ENCODE measurements around the gene NDUFAF3. TPM values are rescaled to one million over a fixed set of nuclear protein-coding genes. Genes with fewer than 3 reads are reported as not detected.
A peak's percentile ranks its signal among the peaks of the same experiment; 100 is the strongest.

The NDUFAF3 gene
- total and polyA plus RNA-seq, 2 of the 4 experiments (the other 2 are of a cell fraction): 26.5 to 112 TPM

DNA sequence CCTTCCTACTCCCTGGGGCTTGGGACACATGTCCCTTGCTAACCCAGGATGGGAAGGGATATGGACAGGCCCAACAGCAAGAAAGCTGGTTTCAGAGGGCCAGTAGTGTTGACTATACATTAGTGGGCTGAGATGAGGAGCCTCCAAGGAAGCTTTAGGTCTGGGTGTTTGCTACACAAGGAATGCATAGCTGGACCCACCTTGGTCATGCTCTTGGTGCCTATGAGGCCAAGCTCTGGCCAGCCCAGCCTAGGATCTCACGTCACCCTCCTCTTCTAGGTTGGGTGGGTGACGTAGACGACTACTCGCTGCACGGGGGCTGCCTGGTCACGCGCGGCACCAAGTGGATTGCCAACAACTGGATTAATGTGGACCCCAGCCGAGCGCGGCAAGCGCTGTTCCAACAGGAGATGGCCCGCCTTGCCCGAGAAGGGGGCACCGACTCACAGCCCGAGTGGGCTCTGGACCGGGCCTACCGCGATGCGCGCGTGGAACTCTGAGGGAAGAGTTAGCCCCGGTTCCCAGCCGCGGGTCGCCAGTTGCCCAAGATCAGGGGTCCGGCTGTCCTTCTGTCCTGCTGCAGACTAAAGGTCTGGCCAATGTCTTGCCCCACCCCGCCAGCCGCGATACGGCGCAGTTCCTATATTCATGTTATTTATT, 15.4 kb upstream of the NDUFAF3 start:
- H3K4me2 ChIP-seq (ENCODE audit: low read depth, low read length): peak overlapping the region; percentile 71
- H2BK5ac ChIP-seq (ENCODE audit: low read depth, low read length, poor library complexity, severe bottlenecking): peak overlapping the region; percentile 37
- H2AK5ac ChIP-seq (ENCODE audit: low read depth, low read length): peak overlapping the region; percentile 87
- intact Hi-C loops (cut with micrococcal nuclease): loop anchor here (2.0 kb wide), 1 partner anchor 18 kb away; no protein-coding TSS in a partner anchor
- peak overlapping the region; percentile 14; the same call in 1 of the 2 replicates for H3K18ac ChIP-seq (ENCODE audit: low read depth, low read length)
- no peak overlapping the region; the same call in 2 of the 3 replicates for H2BK15ac ChIP-seq (ENCODE audit: low read depth, low read length)
- peak overlapping the region; percentile 88 for H3K4ac ChIP-seq (ENCODE audit: low read depth, low read length)
- ChIA-PET CTCF (interaction anchor here (0.6 to 1.5 kb wide), 5 partner anchors 16 to 87 kb away, joined by 3 to 10 read pairs (median 5); partner anchors contain the start of genes NDUFAF3 and QRICH1), POLR2A (ENCODE audit: unreplicated experiment) (interaction anchor here (0.6 to 2.5 kb wide), 7 partner anchors 8 to 114 kb away, joined by 3 to 13 read pairs (median 3); partner anchors contain the start of genes DALRD3, IMPDH2, P4HTM and USP19)
- WGBS, 2 experiments (ENCODE audit: extremely low coverage in 2 of 2, insufficient read length in 1 of 2): 3% methylated on average over 9 of the region's 32 CpGs; no CpG with 5 or more reads in 1 of the 2 experiments
- dilution Hi-C loops (cut with HindIII; ENCODE audit: low sequenced_read_pairs, unreplicated experiment): no loop called here
- peak overlapping the region; percentile 88 for H3K14ac ChIP-seq (replicated peaks; ENCODE audit: low read depth, low read length)
- peak overlapping the region; percentile 58 for H4K91ac ChIP-seq (ENCODE audit: insufficient read depth, low read depth, low read length)
- ATAC-seq (ENCODE audit: low read depth) (peak; percentile 0), DNase-seq (peak; percentile 63)
- H3K9ac ChIP-seq (ENCODE audit: low read depth, low read length): peak overlapping the region; percentile 84
- H2BK20ac ChIP-seq (ENCODE audit: low read depth, low read length): no peak overlapping the region
- peaks cover 22% of the 10 kb centered on the region for H4K20me1 ChIP-seq (ENCODE audit: insufficient read depth, low read length)
- peak overlapping the region; percentile 53 for H4K5ac ChIP-seq (ENCODE audit: low read depth, low read length)
- H2AFZ ChIP-seq (replicated peaks; ENCODE audit: low read length, poor library complexity): peak overlapping the region; percentile 95
- H3K23ac ChIP-seq (ENCODE audit: low read depth, low read length): peak overlapping the region; percentile 91
- H3K36me3 ChIP-seq (ENCODE audit: control insufficient read depth, insufficient read depth, low read length): peaks cover 4% of the 10 kb centered on the region
- H2AK9ac ChIP-seq (replicated peaks; ENCODE audit: low read depth, low read length, poor library complexity): peak overlapping the region; percentile 99
- no peaks in the 10 kb centered on the region for H3K9me3 ChIP-seq (ENCODE audit: control insufficient read depth, insufficient read depth, low read length)
- H4K8ac ChIP-seq (ENCODE audit: low read depth in 2 of 2, low read length in 2 of 2): peak overlapping the region; percentile 83 to 98
- peak overlapping the region; percentile 53 for H3K56ac ChIP-seq (ENCODE audit: extremely low read depth, insufficient read depth, low read length)
- TF ChIP-seq MXI1 (IDR thresholded peaks at IDR 0.05; ENCODE audit: borderline replicate concordance, low read depth, low read length) (no peak; the same call in 1 of the 2 replicates), BHLHE40 (IDR thresholded peaks at IDR 0.05; ENCODE audit: low read depth, low read length) (peak; percentile 68), POLR2A (IDR thresholded peaks at IDR 0.05; ENCODE audit: low read depth, low read length) (no peak), MAFK (IDR thresholded peaks at IDR 0.05; ENCODE audit: low read depth, low read length) (no peak), MAZ (IDR thresholded peaks at IDR 0.05; ENCODE audit: borderline replicate concordance, low read depth, low read length) (peak; percentile 40; the same call in 1 of the 2 replicates), RFX5 (IDR thresholded peaks at IDR 0.05; ENCODE audit: low read depth, low read length) (no peak), RAD21 (IDR thresholded peaks at IDR 0.05; ENCODE audit: low read length) (no peak), FOS (IDR thresholded peaks at IDR 0.05; ENCODE audit: low read depth, low read length) (no peak), NFE2L2 (IDR thresholded peaks at IDR 0.05; ENCODE audit: low read depth, low read length) (no peak)
- TF ChIP-seq, protein P1, sequence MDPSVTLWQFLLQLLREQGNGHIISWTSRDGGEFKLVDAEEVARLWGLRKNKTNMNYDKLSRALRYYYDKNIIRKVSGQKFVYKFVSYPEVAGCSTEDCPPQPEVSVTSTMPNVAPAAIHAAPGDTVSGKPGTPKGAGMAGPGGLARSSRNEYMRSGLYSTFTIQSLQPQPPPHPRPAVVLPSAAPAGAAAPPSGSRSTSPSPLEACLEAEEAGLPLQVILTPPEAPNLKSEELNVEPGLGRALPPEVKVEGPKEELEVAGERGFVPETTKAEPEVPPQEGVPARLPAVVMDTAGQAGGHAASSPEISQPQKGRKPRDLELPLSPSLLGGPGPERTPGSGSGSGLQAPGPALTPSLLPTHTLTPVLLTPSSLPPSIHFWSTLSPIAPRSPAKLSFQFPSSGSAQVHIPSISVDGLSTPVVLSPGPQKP (IDR thresholded peaks at IDR 0.05; ENCODE audit: borderline replicate concordance, low read depth, low read length): no peak
- TF ChIP-seq, protein P2, sequence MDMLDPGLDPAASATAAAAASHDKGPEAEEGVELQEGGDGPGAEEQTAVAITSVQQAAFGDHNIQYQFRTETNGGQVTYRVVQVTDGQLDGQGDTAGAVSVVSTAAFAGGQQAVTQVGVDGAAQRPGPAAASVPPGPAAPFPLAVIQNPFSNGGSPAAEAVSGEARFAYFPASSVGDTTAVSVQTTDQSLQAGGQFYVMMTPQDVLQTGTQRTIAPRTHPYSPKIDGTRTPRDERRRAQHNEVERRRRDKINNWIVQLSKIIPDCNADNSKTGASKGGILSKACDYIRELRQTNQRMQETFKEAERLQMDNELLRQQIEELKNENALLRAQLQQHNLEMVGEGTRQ (IDR thresholded peaks at IDR 0.05; ENCODE audit: low read depth, low read length): no peak
- H3K4me1 ChIP-seq (ENCODE audit: control insufficient read depth, insufficient read depth, low read length): peaks cover 11% of the 10 kb centered on the region
- peaks cover 23% of the 10 kb centered on the region for H3K9me1 ChIP-seq (ENCODE audit: insufficient read depth, low read length)
- H3K79me1 ChIP-seq (ENCODE audit: low read depth in 1 of 2, low read length in 2 of 2): peaks cover 0 to 44% of the 10 kb centered on the region in 2 experiments; a peak in 2 of 4 replicates
- H3K27ac ChIP-seq (ENCODE audit: insufficient read depth, low read length): peak overlapping the region; percentile 79
- no peak overlapping the region for H2BK120ac ChIP-seq (ENCODE audit: low read depth, low read length)
- BruUV-seq (replicated peaks): no TSS peak
- no peaks in the 10 kb centered on the region for H3K27me3 ChIP-seq (ENCODE audit: control insufficient read depth, insufficient read depth, low read length)
- in situ Hi-C loops (cut with MboI; ENCODE audit: low sequenced_read_pairs): no loop called here
- H3K4me3 ChIP-seq (ENCODE audit: insufficient read depth, low read depth, low read length): peak overlapping the region; percentile 87

Data from IMR-90 (cell line).